ENCODE measurements around the gene ADAM33. TPM values are rescaled to one million over a fixed set of nuclear protein-coding genes. Genes with fewer than 3 reads are reported as not detected.
A peak's percentile ranks its signal among the peaks of the same experiment; 100 is the strongest.

Gene ADAM33
- total and polyA plus RNA-seq, 2 experiments from 2014 or later = 2.8 to 6.0 TPM

GRCh38 chr20:3670511-3670910, 11.3 kb downstream of the ADAM33 start:
- H4K20me1 ChIP-seq (replicated peaks; ENCODE audit: insufficient read depth) = no peaks in the 10 kb centered on the region
- DNase-seq (ENCODE audit: low spot score) (peak; percentile 44), ATAC-seq (peak; percentile 4; the same call in 2 of the 3 replicates)
- peaks cover 3% of the 10 kb centered on the region; the same call in 1 of the 2 replicates for H3F3A ChIP-seq (replicated peaks; ENCODE audit: low read depth)
- H3K9me3 Mint-ChIP-seq = no peaks in the 10 kb centered on the region; the same call in 2 of the 3 replicates
- no peak overlapping the region for H3K27ac ChIP-seq (ENCODE audit: low read depth)
- no peak overlapping the region for H3K27ac Mint-ChIP-seq
- H3K27me3 ChIP-seq (ENCODE audit: insufficient read depth) = peaks cover 45% of the 10 kb centered on the region
- no peaks in the 10 kb centered on the region for H3K36me3 ChIP-seq (ENCODE audit: insufficient read depth)
- H3K27me3 Mint-ChIP-seq (ENCODE audit: insufficient read depth, low read depth, poor library complexity) = peaks cover 23% of the 10 kb centered on the region
- no peak for TF ChIP-seq STAT1 (IDR thresholded peaks at IDR 0.05; ENCODE audit: unreplicated experiment)
- TF ChIP-seq, protein P1, sequence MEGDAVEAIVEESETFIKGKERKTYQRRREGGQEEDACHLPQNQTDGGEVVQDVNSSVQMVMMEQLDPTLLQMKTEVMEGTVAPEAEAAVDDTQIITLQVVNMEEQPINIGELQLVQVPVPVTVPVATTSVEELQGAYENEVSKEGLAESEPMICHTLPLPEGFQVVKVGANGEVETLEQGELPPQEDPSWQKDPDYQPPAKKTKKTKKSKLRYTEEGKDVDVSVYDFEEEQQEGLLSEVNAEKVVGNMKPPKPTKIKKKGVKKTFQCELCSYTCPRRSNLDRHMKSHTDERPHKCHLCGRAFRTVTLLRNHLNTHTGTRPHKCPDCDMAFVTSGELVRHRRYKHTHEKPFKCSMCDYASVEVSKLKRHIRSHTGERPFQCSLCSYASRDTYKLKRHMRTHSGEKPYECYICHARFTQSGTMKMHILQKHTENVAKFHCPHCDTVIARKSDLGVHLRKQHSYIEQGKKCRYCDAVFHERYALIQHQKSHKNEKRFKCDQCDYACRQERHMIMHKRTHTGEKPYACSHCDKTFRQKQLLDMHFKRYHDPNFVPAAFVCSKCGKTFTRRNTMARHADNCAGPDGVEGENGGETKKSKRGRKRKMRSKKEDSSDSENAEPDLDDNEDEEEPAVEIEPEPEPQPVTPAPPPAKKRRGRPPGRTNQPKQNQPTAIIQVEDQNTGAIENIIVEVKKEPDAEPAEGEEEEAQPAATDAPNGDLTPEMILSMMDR (conservative IDR thresholded peaks at IDR 0.05; ENCODE audit: low read depth in 2 of 2) = peak; percentile 40 to 50; a peak in 3 of 4 replicates
- no peaks in the 10 kb centered on the region for H3K79me2 ChIP-seq (replicated peaks; ENCODE audit: insufficient read depth)
- no peak overlapping the region for H3K4me2 ChIP-seq
- H3K9me2 ChIP-seq (ENCODE audit: insufficient read depth) = no peaks in the 10 kb centered on the region
- no peak overlapping the region for H2AFZ ChIP-seq
- no peaks in the 10 kb centered on the region for H3K36me3 Mint-ChIP-seq (ENCODE audit: low read depth)
- H3K4me3 Mint-ChIP-seq = no peak overlapping the region
- H3K4me1 ChIP-seq (ENCODE audit: insufficient read depth) = peaks cover 8% of the 10 kb centered on the region; the same call in 1 of the 2 replicates
- H3K4me1 Mint-ChIP-seq = peaks cover 31% of the 10 kb centered on the region
- no peak overlapping the region for H3K4me3 ChIP-seq

GRCh38 chr20:3669710-3670367, 12.0 kb downstream of the ADAM33 start:
- no peak for DNase-seq (ENCODE audit: low spot score)

More at GRCh38 chr20:3669710-3670367, 12.0 kb downstream of the ADAM33 start:
- Mint-ChIP-seq H3K4me1 (peaks cover 25% of the 10 kb centered on the region), H3K36me3 (ENCODE audit: low read depth) (no peaks in the 10 kb centered on the region), H3K9me3 (peaks cover 2% of the 10 kb centered on the region; the same call in 1 of the 3 replicates), H3K27ac (no peak overlapping the region), H3K4me3 (no peak overlapping the region), H3K27me3 (ENCODE audit: insufficient read depth, low read depth, poor library complexity) (peaks cover 23% of the 10 kb centered on the region)
- no peak overlapping the region for H3K4me3 ChIP-seq
- H3K36me3 ChIP-seq (ENCODE audit: insufficient read depth) = no peaks in the 10 kb centered on the region
- no peak overlapping the region for H3K4me2 ChIP-seq
- TF ChIP-seq, protein P1 (conservative IDR thresholded peaks at IDR 0.05; ENCODE audit: low read depth in 2 of 2) = peak in 1 of 2 experiments; percentile 27; a peak in 1 of 4 replicates
- TF ChIP-seq STAT1 (IDR thresholded peaks at IDR 0.05; ENCODE audit: unreplicated experiment) (no peak), REST (IDR thresholded peaks at IDR 0.05; ENCODE audit: unreplicated experiment) (no peak), EZH2phosphoT487 (IDR thresholded peaks at IDR 0.05; ENCODE audit: unreplicated experiment) (no peak)
- TF ChIP-seq, protein P2, sequence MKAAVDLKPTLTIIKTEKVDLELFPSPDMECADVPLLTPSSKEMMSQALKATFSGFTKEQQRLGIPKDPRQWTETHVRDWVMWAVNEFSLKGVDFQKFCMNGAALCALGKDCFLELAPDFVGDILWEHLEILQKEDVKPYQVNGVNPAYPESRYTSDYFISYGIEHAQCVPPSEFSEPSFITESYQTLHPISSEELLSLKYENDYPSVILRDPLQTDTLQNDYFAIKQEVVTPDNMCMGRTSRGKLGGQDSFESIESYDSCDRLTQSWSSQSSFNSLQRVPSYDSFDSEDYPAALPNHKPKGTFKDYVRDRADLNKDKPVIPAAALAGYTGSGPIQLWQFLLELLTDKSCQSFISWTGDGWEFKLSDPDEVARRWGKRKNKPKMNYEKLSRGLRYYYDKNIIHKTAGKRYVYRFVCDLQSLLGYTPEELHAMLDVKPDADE (IDR thresholded peaks at IDR 0.05) = no peak
- no peak for ATAC-seq
- no peaks in the 10 kb centered on the region for H3K79me2 ChIP-seq (replicated peaks; ENCODE audit: insufficient read depth)
- no peak overlapping the region for H2AFZ ChIP-seq
- no peak overlapping the region for H3K27ac ChIP-seq (ENCODE audit: low read depth)
- no peaks in the 10 kb centered on the region for H4K20me1 ChIP-seq (replicated peaks; ENCODE audit: insufficient read depth)
- peaks cover 3% of the 10 kb centered on the region; the same call in 1 of the 2 replicates for H3F3A ChIP-seq (replicated peaks; ENCODE audit: low read depth)
- peaks cover 8% of the 10 kb centered on the region; the same call in 1 of the 2 replicates for H3K4me1 ChIP-seq (ENCODE audit: insufficient read depth)
- H3K27me3 ChIP-seq (ENCODE audit: insufficient read depth) = peaks cover 40% of the 10 kb centered on the region
- H3K9me2 ChIP-seq (ENCODE audit: insufficient read depth) = no peaks in the 10 kb centered on the region
